GM15510 (cell line): ENCODE data around the gene TTC22.

ENCODE experiments used
- POLR2A ChIP-seq: IDR thresholded peaks from 3 replicates; pipeline ENCODE4 v1.6.1; 2011; ENCODE audit warnings: borderline replicate concordance; ENCODE audit not compliant: insufficient read length; ENCODE audit errors: extremely low read depth

The TTC22 gene

GRCh38 chr1:54806931-54807611 lies 5.9 kb upstream of the TTC22 start:
- TF ChIP-seq POLR2A: no peak

- no peak for TF ChIP-seq POLR2A
Observed at GRCh38 chr1:54805981-54806381, 4.9 kb upstream of the TTC22 start.

- no peak for TF ChIP-seq POLR2A
Observed at GRCh38 chr1:54805466-54805865, 4.3 kb upstream of the TTC22 start.

GRCh38 chr1:54804471-54805132 lies 3.5 kb upstream of the TTC22 start:
- no peak for TF ChIP-seq POLR2A

GRCh38 chr1:54803761-54804470 lies 2.8 kb upstream of the TTC22 start:
- no peak for TF ChIP-seq POLR2A

- no peak for TF ChIP-seq POLR2A
Observed at GRCh38 chr1:54800041-54800898, 853 bp downstream of the TTC22 start.

GRCh38 chr1:54798769-54799641 lies 2.1 kb downstream of the TTC22 start:
- TF ChIP-seq POLR2A: no peak

GRCh38 chr1:54798206-54798605 lies 2.9 kb downstream of the TTC22 start:
- no peak for TF ChIP-seq POLR2A

GRCh38 chr1:54796902-54797301 lies 4.2 kb downstream of the TTC22 start:
- TF ChIP-seq POLR2A: no peak

- TF ChIP-seq POLR2A: no peak
Observed at GRCh38 chr1:54795841-54796468, 5.2 kb downstream of the TTC22 start.

GRCh38 chr1:54795356-54795665 lies 5.8 kb downstream of the TTC22 start:
- no peak for TF ChIP-seq POLR2A

GRCh38 chr1:54794451-54795355 lies 6.4 kb downstream of the TTC22 start:
- no peak for TF ChIP-seq POLR2A

GRCh38 chr1:54792686-54793282 lies 8.3 kb downstream of the TTC22 start:
- TF ChIP-seq POLR2A: no peak
